Heart left ventricle (tissue), 13 donors: Measurements from ENCODE around the gene TSPAN15.

ENCODE experiments used
- CTCF ChIP-seq, 12 donors: fragments of 200-600 bp; sonication (generic) in 4 of 12; IDR thresholded peaks; one replicate each; pipeline versions ENCODE4 v1.5.0 to v1.8.0; 2018 to 2022; ENCODE audit warnings: antibody characterized with exemption in 12 of 12, mild to moderate bottlenecking in 5 of 12
- POLR2A ChIP-seq, 2 donors: fragments of 450-650 bp; IDR thresholded peaks; one replicate each; pipeline ENCODE4 v1.6.1; 2017; ENCODE audit warnings: antibody characterized with exemption in 2 of 2, mild to moderate bottlenecking in 2 of 2, moderate library complexity in 2 of 2
- donor health status: ischemic (EF 13 %, LVEDD 7.1; RV severe dilation, severe dysfunction).
- donor health status: DM: no; HTN: yes; CAD: no.
- donor health status: DM: no; HTN: no; CAD: no.
- donor health status: ischemic (EF 25% LVEDD 6.9; RV normal size, moderate dysfunction).
- donor health status: ischemic (EF 25% LVEDD 5.7; RV mildly dilated, moderate dysfunction).
- donor health status: ischemic (EF 35%, LVEDD 5.7; RV mildly dilated, moderate dysfunction).
- donor health status: nonischemic (EF 11% LVEDD 7.7; RV severe dilation, severe dysfunction).
- donor health status: DM: yes; HTN: yes; CAD: no.
- donor health status: PGD.
- donor health status: ischemic (EF 29% LVEDD 5.4; RV normal size, mild dysfunction).
- donor health status: nonischemic (EF 23%, LVEDD 6.1; RV moderate dilation, normal function).

- TF ChIP-seq POLR2A (IDR thresholded peaks at IDR 0.05) = no peak
- no peak for TF ChIP-seq CTCF (IDR thresholded peaks at IDR 0.05)
Observed at GRCh38 chr10:69466158-69466490, 14.9 kb downstream of the TSPAN15 start.
